Fibroblast of pulmonary artery (primary cell): ENCODE data around the gene MROH9.

ENCODE experiments used
- DNase-seq: peaks from one replicate; pipeline ENCODE4 v3.0.0-alpha.2; 2010; ENCODE audit warnings: low read depth
- H3K4me3 ChIP-seq: replicated peaks from 2 replicates; pipeline ENCODE4 v1.5.1; 2011; ENCODE audit warnings: low read depth, mild to moderate bottlenecking, control low read depth, low read length, moderate library complexity
- TF ChIP-seq, protein P1 (sequence below): IDR thresholded peaks from 2 replicates; pipeline ENCODE4 v1.5.1; 2011; ENCODE audit warnings: mild to moderate bottlenecking, control low read depth, low read length, inconsistent platforms; ENCODE audit errors: missing control alignments

MROH9 gene

GRCh38 chr1:171112119-171112518, 176.8 kb downstream of the MROH9 start:
- TF ChIP-seq, protein P1, sequence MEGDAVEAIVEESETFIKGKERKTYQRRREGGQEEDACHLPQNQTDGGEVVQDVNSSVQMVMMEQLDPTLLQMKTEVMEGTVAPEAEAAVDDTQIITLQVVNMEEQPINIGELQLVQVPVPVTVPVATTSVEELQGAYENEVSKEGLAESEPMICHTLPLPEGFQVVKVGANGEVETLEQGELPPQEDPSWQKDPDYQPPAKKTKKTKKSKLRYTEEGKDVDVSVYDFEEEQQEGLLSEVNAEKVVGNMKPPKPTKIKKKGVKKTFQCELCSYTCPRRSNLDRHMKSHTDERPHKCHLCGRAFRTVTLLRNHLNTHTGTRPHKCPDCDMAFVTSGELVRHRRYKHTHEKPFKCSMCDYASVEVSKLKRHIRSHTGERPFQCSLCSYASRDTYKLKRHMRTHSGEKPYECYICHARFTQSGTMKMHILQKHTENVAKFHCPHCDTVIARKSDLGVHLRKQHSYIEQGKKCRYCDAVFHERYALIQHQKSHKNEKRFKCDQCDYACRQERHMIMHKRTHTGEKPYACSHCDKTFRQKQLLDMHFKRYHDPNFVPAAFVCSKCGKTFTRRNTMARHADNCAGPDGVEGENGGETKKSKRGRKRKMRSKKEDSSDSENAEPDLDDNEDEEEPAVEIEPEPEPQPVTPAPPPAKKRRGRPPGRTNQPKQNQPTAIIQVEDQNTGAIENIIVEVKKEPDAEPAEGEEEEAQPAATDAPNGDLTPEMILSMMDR = no peak
- no peak for DNase-seq
- no peak overlapping the region for H3K4me3 ChIP-seq

GRCh38 chr1:171113382-171113781, 178.0 kb downstream of the MROH9 start:
- TF ChIP-seq, protein P1 = no peak
- DNase-seq = no peak
- H3K4me3 ChIP-seq = no peak overlapping the region
